Astrocyte (in vitro differentiated cells and primary cell): Measurements from ENCODE around the gene CIT. TPM values are rescaled to one million over a fixed set of nuclear protein-coding genes. Genes with fewer than 3 reads are reported as not detected.

Experiments
- DNase-seq: peaks from one replicate; pipeline ENCODE4 v3.0.0-alpha.2; 2010; ENCODE audit warnings: low read depth
- FAIRE-seq: peaks from 2 replicates; lab custom pipeline; 2011; peaks lifted over from hg19 to GRCh38; lab: Jason Lieb, UNC
- H2AFZ ChIP-seq: 2 replicates; pipeline ENCODE4 v1.6.0; 2012; ENCODE audit warnings: low read depth, low read length, inconsistent platforms
- H3K27ac ChIP-seq: 2 replicates; pipeline ENCODE4 v1.5.1; 2011; ENCODE audit warnings: low read depth, low read length, inconsistent platforms
- H3K27me3 ChIP-seq: 2 replicates; pipeline ENCODE4 v1.6.0; 2011; ENCODE audit warnings: low read length, inconsistent platforms; ENCODE audit not compliant: insufficient read depth
- H3K36me3 ChIP-seq: 2 replicates; pipeline ENCODE4 v1.5.1; 2011; ENCODE audit warnings: low read length, inconsistent platforms; ENCODE audit not compliant: insufficient read depth
- H3K4me1 ChIP-seq: 2 replicates; pipeline ENCODE4 v1.5.1; 2011; ENCODE audit warnings: low read length, inconsistent platforms; ENCODE audit not compliant: insufficient read depth
- H3K4me2 ChIP-seq: 2 replicates; pipeline ENCODE4 v1.6.0; 2012; ENCODE audit warnings: low read length, inconsistent platforms
- H3K4me3 ChIP-seq: 2 replicates; pipeline ENCODE4 v1.5.1; 2011; ENCODE audit warnings: low read depth, mild to moderate bottlenecking, low read length, inconsistent platforms; ENCODE audit not compliant: insufficient read depth
- H3K79me2 ChIP-seq: 2 replicates; pipeline ENCODE4 v1.6.0; 2012; ENCODE audit warnings: mild to moderate bottlenecking, low read length, inconsistent platforms; ENCODE audit not compliant: insufficient read depth
- H3K9ac ChIP-seq: 2 replicates; pipeline ENCODE4 v1.6.0; 2012; ENCODE audit warnings: mild to moderate bottlenecking, low read length, inconsistent platforms
- H3K9me3 ChIP-seq: 2 replicates; pipeline ENCODE4 v1.5.1; 2012; ENCODE audit warnings: low read depth, mild to moderate bottlenecking, low read length, inconsistent platforms; ENCODE audit not compliant: insufficient read depth
- H4K20me1 ChIP-seq: 2 replicates; pipeline ENCODE4 v1.6.0; 2012; ENCODE audit warnings: low read length, inconsistent platforms; ENCODE audit not compliant: insufficient read depth
- H3K27ac Mint-ChIP-seq: one replicate; pipeline ENCODE4 v1.8.0; 2021; ENCODE audit warnings: mild to moderate bottlenecking, mixed read lengths; ENCODE audit not compliant: unreplicated experiment
- H3K27me3 Mint-ChIP-seq: one replicate; pipeline ENCODE4 v1.8.0; 2021; ENCODE audit warnings: low read depth, mixed read lengths; ENCODE audit not compliant: unreplicated experiment
- H3K36me3 Mint-ChIP-seq: one replicate; pipeline ENCODE4 v1.8.0; 2021; ENCODE audit warnings: low read depth, mixed read lengths; ENCODE audit not compliant: unreplicated experiment
- H3K4me1 Mint-ChIP-seq: one replicate; pipeline ENCODE4 v1.8.0; 2021; ENCODE audit warnings: low read depth, mixed read lengths; ENCODE audit not compliant: unreplicated experiment
- H3K4me3 Mint-ChIP-seq: one replicate; pipeline ENCODE4 v1.8.0; 2021; ENCODE audit warnings: mild to moderate bottlenecking, moderate library complexity, mixed read lengths; ENCODE audit not compliant: unreplicated experiment
- H3K9me3 Mint-ChIP-seq: one replicate; pipeline ENCODE4 v1.8.0; 2021; ENCODE audit warnings: mild to moderate bottlenecking, mixed read lengths; ENCODE audit not compliant: unreplicated experiment
- EZH2 ChIP-seq: IDR thresholded peaks from 2 replicates; pipeline ENCODE4 v1.6.1; 2012; ENCODE audit warnings: mild to moderate bottlenecking, low read length, inconsistent platforms; ENCODE audit not compliant: insufficient read depth
- total RNA-seq: library from RNA; stranded (reverse); gene quantifications from 2 replicates; pipeline ENCODE4 v1.2.1, GENCODE V29; 2021
- TF ChIP-seq, protein P1 (sequence below): IDR thresholded peaks from 2 replicates; pipeline ENCODE4 v1.5.1; 2011; ENCODE audit warnings: low read depth, mild to moderate bottlenecking, inconsistent platforms, low read length, moderate library complexity; ENCODE audit not compliant: insufficient read depth

Gene CIT
- total RNA-seq, 1 donor from 2014 or later: 4.5 TPM

DNA sequence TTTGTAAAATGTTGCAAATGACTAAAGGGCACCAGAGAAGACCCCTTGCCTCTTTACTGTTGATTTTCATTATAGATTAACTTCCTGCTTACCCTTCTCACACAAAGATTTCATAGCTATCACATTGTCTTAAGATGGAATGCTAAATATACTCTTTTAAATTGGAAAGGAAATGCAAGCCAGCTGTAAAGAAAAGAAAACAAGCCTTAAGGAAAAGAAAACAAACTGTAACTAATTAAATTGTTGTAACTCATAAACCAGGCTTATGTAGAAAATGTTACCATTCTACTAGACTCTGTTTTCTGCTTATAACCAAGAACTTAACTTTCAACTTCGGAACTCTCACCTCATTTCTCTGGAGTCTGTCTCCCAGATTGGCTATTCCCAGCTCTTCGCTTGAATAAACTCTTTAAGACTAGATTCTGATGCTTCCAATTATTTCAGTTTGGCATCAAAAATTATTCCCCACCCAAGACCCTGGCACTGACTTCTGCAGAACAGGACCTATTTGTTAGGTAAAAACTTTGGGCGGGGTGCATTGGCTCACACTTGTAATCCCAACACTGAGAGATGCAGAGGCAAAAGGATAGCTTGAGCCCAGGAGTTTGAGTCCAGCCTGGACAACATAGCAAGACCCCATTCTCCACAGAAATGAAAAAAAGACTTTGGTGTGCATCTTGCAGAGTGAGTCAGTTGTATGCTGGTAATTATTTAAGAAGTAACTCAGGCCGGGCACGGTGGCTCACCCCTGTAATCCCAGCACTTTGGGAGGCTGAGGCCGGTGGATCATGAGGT, 36.6 kb upstream of the CIT start:
- H3K79me2 ChIP-seq: no peaks in the 10 kb centered on the region
- H2AFZ ChIP-seq: no peak overlapping the region
- Mint-ChIP-seq H3K27ac (no peak overlapping the region), H3K9me3 (no peaks in the 10 kb centered on the region), H3K4me3 (no peak overlapping the region), H3K4me1 (peaks cover 6% of the 10 kb centered on the region), H3K27me3 (peaks cover 2% of the 10 kb centered on the region), H3K36me3 (no peaks in the 10 kb centered on the region)
- H3K36me3 ChIP-seq: no peaks in the 10 kb centered on the region
- H3K4me1 ChIP-seq: no peaks in the 10 kb centered on the region
- TF ChIP-seq EZH2: no peak
- TF ChIP-seq, protein P1, sequence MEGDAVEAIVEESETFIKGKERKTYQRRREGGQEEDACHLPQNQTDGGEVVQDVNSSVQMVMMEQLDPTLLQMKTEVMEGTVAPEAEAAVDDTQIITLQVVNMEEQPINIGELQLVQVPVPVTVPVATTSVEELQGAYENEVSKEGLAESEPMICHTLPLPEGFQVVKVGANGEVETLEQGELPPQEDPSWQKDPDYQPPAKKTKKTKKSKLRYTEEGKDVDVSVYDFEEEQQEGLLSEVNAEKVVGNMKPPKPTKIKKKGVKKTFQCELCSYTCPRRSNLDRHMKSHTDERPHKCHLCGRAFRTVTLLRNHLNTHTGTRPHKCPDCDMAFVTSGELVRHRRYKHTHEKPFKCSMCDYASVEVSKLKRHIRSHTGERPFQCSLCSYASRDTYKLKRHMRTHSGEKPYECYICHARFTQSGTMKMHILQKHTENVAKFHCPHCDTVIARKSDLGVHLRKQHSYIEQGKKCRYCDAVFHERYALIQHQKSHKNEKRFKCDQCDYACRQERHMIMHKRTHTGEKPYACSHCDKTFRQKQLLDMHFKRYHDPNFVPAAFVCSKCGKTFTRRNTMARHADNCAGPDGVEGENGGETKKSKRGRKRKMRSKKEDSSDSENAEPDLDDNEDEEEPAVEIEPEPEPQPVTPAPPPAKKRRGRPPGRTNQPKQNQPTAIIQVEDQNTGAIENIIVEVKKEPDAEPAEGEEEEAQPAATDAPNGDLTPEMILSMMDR: no peak
- no peak for DNase-seq
- H3K4me3 ChIP-seq: no peak overlapping the region
- H3K27ac ChIP-seq: no peak overlapping the region
- no peaks in the 10 kb centered on the region for H3K27me3 ChIP-seq
- no peaks in the 10 kb centered on the region for H4K20me1 ChIP-seq
- H3K4me2 ChIP-seq: no peak overlapping the region
- FAIRE-seq: no peak
- no peaks in the 10 kb centered on the region for H3K9me3 ChIP-seq
- H3K9ac ChIP-seq: no peak overlapping the region

DNA sequence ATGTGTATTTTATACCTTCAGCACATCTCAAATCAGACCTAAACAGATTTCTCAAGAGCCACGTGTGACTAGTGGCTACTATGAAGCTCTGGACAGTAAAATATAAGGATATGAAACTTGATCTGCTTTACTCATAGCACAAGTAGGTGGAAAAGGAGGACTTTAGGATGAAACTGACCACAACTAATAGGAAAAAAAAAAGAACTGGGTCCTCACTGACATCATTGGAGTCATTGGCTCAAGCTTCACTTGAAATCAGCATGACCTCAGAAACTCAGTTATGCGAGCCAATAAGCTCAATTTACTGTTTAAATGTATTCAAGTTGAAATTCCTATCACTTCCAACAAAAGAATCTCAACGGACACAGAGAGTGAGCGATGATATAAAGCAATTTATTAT, 34.1 kb upstream of the CIT start:
- no peaks in the 10 kb centered on the region for H3K36me3 Mint-ChIP-seq
- no peaks in the 10 kb centered on the region for H3K79me2 ChIP-seq
- H3K36me3 ChIP-seq: no peaks in the 10 kb centered on the region
- FAIRE-seq: no peak
- H3K27ac ChIP-seq: no peak overlapping the region
- peaks cover 6% of the 10 kb centered on the region for H3K4me1 Mint-ChIP-seq
- H3K4me1 ChIP-seq: no peaks in the 10 kb centered on the region
- TF ChIP-seq, protein P1: no peak
- no peak for TF ChIP-seq EZH2
- H3K4me3 ChIP-seq: no peak overlapping the region
- no peak overlapping the region for H3K4me3 Mint-ChIP-seq
- no peak overlapping the region for H3K9ac ChIP-seq
- H2AFZ ChIP-seq: no peak overlapping the region
- H3K27me3 Mint-ChIP-seq: peaks cover 2% of the 10 kb centered on the region
- DNase-seq: peak; percentile 82
- no peak overlapping the region for H3K27ac Mint-ChIP-seq
- peaks cover 2% of the 10 kb centered on the region for H3K27me3 ChIP-seq
- no peaks in the 10 kb centered on the region for H4K20me1 ChIP-seq
- no peak overlapping the region for H3K4me2 ChIP-seq
- no peaks in the 10 kb centered on the region for H3K9me3 ChIP-seq
- H3K9me3 Mint-ChIP-seq: no peaks in the 10 kb centered on the region

DNA sequence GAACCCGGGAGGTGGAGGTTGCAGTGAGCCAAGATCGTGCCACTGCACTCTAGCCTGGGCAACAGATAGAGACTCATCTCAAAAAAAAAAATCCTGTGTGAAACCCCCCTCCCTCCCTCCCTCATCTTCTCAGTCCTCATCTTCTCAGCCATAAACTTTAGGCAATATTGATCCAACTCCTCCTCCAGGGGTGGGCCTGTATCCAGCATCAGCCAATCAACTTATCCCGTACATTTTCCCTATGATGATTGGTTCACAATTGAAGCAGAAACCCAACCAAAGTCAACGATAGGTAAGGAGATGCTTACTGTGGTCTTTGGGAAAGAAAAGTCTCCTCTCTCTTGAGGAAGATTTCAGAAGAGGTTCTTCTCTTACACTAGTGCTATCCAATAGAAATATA, 33.5 kb upstream of the CIT start:
- Histone ChIP-seq H3K9me3 (no peaks in the 10 kb centered on the region), H3K79me2 (no peaks in the 10 kb centered on the region), H3K9ac (no peak overlapping the region), H3K27me3 (peaks cover 2% of the 10 kb centered on the region), H3K4me2 (no peak overlapping the region), H3K4me1 (no peaks in the 10 kb centered on the region), H2AFZ (no peak overlapping the region), H3K4me3 (no peak overlapping the region), H3K27ac (no peak overlapping the region), H3K36me3 (no peaks in the 10 kb centered on the region), H4K20me1 (no peaks in the 10 kb centered on the region)
- no peaks in the 10 kb centered on the region for H3K9me3 Mint-ChIP-seq
- H3K27ac Mint-ChIP-seq: no peak overlapping the region
- DNase-seq (no peak), FAIRE-seq (no peak)
- no peaks in the 10 kb centered on the region for H3K36me3 Mint-ChIP-seq
- TF ChIP-seq, protein P1: no peak
- no peak for TF ChIP-seq EZH2
- peaks cover 6% of the 10 kb centered on the region for H3K4me1 Mint-ChIP-seq
- peaks cover 2% of the 10 kb centered on the region for H3K27me3 Mint-ChIP-seq
- no peak overlapping the region for H3K4me3 Mint-ChIP-seq
